ENCODE results near the gene AP2M1.
"Not testable (repeated sequence)": the region's sequence is repeated elsewhere in the genome, so short reads cannot be mapped to it uniquely, and the experiment has no call there.

AP2M1 gene

GRCh38 chr3:184174646-184175492 lies at the start of gene AP2M1:
Gene AP2M1 (plus strand): TSS chr3:184174855. CDS start chr3:184176994, 2,139 bp downstream.
- peak; percentile 92 to 97 for DNase-seq (ENCODE audit: low read depth in 2 of 2)

- no peak for DNase-seq (ENCODE audit: low read depth in 2 of 2)
Observed at GRCh38 chr3:184126006-184126405, 48.6 kb upstream of the AP2M1 start.

- no peak for DNase-seq (ENCODE audit: low read depth in 2 of 2)
Observed at GRCh38 chr3:184129012-184129411, 45.6 kb upstream of the AP2M1 start.

GRCh38 chr3:184132945-184133344 lies 41.7 kb upstream of the AP2M1 start:
- DNase-seq (ENCODE audit: low read depth in 2 of 2) = no peak

- no peak for DNase-seq (ENCODE audit: low read depth in 2 of 2)
Observed at GRCh38 chr3:184133840-184134745, 40.6 kb upstream of the AP2M1 start.

GRCh38 chr3:184134746-184135148 lies 39.9 kb upstream of the AP2M1 start:
- DNase-seq (ENCODE audit: low read depth in 2 of 2) = no peak

GRCh38 chr3:184135149-184135910 lies 39.3 kb upstream of the AP2M1 start, which contains the start of gene EIF2B5:
Gene EIF2B5 (plus strand): TSS chr3:184135358. CDS start chr3:184135386, 28 bp downstream.
- DNase-seq (ENCODE audit: low read depth in 2 of 2) = peak; percentile 67 to 75

DNA sequence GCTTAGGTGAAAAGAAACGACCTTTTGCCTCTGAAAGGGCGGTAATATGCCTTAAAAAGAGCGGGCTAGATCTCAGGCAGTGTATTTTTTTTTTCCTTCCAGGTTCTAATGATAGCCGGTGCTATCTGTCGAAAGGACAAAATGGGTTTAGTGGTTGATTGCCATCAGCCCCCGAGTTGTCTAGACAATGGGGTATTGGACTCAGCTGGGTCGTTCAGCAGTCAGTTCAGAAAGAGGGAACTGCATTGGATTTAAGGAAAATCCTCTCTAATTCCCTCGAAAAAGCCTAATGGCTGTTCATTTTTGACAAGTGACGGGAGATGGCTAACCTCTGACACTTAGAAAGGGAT lies 38.8 kb upstream of the AP2M1 start:
- DNase-seq (ENCODE audit: low read depth in 2 of 2) = no peak

- no peak for DNase-seq (ENCODE audit: low read depth in 2 of 2)
Observed at GRCh38 chr3:184140436-184140835, 34.2 kb upstream of the AP2M1 start.

DNA sequence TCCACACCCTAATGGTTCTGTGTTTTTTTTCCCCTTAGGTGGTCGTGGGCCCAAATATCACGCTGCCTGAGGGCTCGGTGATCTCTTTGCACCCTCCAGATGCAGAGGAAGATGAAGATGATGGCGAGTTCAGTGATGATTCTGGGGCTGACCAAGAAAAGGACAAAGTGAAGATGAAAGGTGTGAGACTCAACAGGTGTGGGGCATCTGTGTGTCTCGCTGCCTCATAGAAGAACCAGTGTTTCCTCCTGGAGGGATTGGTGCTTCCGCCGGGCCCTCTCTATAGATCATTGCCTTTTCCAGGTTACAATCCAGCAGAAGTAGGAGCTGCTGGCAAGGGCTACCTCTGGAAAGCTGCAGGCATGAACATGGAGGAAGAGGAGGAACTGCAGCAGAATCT lies 32.5 kb upstream of the AP2M1 start:
- no peak for DNase-seq (ENCODE audit: low read depth in 2 of 2)

DNA sequence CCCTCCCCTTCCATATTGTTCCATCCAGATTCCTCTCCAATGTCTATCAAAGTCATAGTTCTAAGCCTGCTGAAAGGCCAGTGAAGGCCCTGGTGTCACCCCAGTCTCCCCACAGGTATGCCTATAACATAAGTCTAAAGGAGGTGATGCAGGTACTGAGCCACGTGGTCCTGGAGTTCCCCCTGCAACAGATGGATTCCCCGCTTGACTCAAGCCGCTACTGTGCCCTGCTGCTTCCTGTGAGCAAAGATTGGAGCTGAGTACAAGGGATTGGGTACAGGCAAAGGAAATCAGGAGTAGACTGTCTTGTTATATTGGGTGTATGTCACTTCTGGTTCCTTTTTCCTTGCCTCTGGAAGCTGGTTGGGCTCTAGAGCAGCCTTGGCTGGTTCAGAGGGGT lies 31.3 kb upstream of the AP2M1 start:
- DNase-seq (ENCODE audit: low read depth in 2 of 2) = no peak

- DNase-seq (ENCODE audit: low read depth in 2 of 2) = no peak
Observed at GRCh38 chr3:184144505-184144904, 30.1 kb upstream of the AP2M1 start.

- DNase-seq (ENCODE audit: low read depth in 2 of 2) = no peak
Observed at GRCh38 chr3:184145111-184145524, 29.5 kb upstream of the AP2M1 start.

- no peak for DNase-seq (ENCODE audit: low read depth in 2 of 2)
Observed at GRCh38 chr3:184145751-184146270, 28.8 kb upstream of the AP2M1 start.

DNA sequence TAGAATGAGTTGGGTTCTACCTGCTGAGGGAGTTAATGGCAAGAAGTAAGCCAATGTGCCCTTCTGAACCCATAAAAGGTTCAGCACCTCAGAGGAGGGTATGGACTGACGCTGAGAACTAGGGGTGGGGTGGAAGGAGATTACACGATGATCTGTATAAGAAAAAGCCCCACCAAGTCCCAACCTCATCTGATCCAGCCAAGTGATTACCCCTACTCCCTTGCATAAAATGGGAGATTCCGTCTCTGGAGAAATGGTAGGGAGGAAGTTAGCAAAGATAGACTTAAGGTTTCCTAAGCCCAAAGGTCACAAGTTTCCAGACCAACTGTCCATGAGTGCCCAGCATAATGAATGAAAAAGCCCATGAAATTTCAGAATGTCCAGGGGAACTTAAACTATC lies 26.6 kb upstream of the AP2M1 start:
- no peak for DNase-seq (ENCODE audit: low read depth in 2 of 2)

- no peak for DNase-seq (ENCODE audit: low read depth in 2 of 2)
Observed at GRCh38 chr3:184149123-184149522, 25.5 kb upstream of the AP2M1 start.

GRCh38 chr3:184149770-184150169 lies 24.9 kb upstream of the AP2M1 start:
- not testable (repeated sequence) for DNase-seq (ENCODE audit: low read depth in 2 of 2)

- DNase-seq (ENCODE audit: low read depth in 2 of 2) = no peak
Observed at GRCh38 chr3:184154885-184155643, 19.6 kb upstream of the AP2M1 start, which contains the start of gene DVL3. Gene DVL3 (plus strand): TSS chr3:184155377. CDS start chr3:184155636, 259 bp downstream.

GRCh38 chr3:184155644-184156521 lies 18.8 kb upstream of the AP2M1 start:
- DNase-seq (ENCODE audit: low read depth in 2 of 2) = no peak

- DNase-seq (ENCODE audit: low read depth in 2 of 2) = no peak
Observed at GRCh38 chr3:184156522-184156955, 18.1 kb upstream of the AP2M1 start.

All from stimulated activated CD8-positive, alpha-beta memory T cell treated with anti-CD3 and anti-CD28 coated beads, Interleukin-7, amount 100 ng/mL, for 1 hour (primary cell).